HG02571 (cell line): ENCODE results near the gene TUT4.
"Not testable (repeated sequence)": the region's sequence is repeated elsewhere in the genome, so short reads cannot be mapped to it uniquely, and the experiment has no call there.

Experiments used
- ATAC-seq: cut with Tn5 transposase; IDR thresholded peaks from one replicate; pipeline ENCODE4 v1.9.1; 2021; ENCODE audit warnings: mild to moderate bottlenecking, moderate library complexity; ENCODE audit not compliant: unreplicated experiment

The TUT4 gene, protein sequence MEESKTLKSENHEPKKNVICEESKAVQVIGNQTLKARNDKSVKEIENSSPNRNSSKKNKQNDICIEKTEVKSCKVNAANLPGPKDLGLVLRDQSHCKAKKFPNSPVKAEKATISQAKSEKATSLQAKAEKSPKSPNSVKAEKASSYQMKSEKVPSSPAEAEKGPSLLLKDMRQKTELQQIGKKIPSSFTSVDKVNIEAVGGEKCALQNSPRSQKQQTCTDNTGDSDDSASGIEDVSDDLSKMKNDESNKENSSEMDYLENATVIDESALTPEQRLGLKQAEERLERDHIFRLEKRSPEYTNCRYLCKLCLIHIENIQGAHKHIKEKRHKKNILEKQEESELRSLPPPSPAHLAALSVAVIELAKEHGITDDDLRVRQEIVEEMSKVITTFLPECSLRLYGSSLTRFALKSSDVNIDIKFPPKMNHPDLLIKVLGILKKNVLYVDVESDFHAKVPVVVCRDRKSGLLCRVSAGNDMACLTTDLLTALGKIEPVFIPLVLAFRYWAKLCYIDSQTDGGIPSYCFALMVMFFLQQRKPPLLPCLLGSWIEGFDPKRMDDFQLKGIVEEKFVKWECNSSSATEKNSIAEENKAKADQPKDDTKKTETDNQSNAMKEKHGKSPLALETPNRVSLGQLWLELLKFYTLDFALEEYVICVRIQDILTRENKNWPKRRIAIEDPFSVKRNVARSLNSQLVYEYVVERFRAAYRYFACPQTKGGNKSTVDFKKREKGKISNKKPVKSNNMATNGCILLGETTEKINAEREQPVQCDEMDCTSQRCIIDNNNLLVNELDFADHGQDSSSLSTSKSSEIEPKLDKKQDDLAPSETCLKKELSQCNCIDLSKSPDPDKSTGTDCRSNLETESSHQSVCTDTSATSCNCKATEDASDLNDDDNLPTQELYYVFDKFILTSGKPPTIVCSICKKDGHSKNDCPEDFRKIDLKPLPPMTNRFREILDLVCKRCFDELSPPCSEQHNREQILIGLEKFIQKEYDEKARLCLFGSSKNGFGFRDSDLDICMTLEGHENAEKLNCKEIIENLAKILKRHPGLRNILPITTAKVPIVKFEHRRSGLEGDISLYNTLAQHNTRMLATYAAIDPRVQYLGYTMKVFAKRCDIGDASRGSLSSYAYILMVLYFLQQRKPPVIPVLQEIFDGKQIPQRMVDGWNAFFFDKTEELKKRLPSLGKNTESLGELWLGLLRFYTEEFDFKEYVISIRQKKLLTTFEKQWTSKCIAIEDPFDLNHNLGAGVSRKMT (N-terminal part only)

DNA sequence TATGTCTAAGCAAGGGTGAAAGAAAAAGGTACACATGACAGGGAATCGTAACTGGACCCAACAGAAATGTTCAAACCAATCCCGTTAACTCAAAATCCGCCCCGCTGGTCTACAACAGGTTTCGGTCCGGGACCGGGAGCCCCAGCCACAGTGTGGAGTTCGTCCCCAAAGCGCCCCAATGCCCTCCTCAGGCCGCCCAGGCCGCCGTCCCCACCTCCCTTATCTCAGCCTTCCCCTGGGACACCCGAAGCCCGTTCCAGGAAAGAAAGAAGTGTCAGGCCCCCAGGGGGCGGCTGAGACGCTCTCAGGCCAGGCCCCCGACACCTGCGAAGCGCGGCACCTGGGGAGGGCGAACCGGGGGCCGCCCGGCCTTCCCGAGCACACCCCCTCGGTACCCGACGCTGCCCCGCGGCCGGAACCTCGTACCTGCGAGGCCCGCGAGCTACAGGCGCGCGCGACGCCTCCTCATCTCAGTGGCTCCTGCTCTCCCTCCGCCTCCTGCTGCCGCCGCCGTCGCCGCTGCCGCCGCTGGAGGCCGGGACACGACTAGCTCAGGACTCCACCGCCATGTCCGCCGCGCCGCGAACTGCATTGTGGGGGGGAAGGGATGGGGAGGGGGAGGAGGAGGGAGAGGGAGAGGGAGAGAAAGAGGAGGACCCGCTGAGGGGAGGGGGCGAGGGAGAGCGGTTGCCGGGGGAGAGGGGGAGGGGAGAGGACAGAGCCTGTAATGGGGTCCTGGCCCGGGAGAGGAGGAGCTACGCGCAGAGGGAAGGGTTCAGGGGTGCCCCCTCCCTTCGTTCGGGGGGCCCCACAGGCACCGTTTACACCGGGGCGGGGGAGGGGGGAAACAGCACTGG is at the start of gene TUT4:
Gene TUT4 (minus strand): TSS at position 588 of the 857 bp plus-strand sequence. CDS start 26,812 bp downstream, outside the sequence.
- ATAC-seq = peak; percentile 44

DNA sequence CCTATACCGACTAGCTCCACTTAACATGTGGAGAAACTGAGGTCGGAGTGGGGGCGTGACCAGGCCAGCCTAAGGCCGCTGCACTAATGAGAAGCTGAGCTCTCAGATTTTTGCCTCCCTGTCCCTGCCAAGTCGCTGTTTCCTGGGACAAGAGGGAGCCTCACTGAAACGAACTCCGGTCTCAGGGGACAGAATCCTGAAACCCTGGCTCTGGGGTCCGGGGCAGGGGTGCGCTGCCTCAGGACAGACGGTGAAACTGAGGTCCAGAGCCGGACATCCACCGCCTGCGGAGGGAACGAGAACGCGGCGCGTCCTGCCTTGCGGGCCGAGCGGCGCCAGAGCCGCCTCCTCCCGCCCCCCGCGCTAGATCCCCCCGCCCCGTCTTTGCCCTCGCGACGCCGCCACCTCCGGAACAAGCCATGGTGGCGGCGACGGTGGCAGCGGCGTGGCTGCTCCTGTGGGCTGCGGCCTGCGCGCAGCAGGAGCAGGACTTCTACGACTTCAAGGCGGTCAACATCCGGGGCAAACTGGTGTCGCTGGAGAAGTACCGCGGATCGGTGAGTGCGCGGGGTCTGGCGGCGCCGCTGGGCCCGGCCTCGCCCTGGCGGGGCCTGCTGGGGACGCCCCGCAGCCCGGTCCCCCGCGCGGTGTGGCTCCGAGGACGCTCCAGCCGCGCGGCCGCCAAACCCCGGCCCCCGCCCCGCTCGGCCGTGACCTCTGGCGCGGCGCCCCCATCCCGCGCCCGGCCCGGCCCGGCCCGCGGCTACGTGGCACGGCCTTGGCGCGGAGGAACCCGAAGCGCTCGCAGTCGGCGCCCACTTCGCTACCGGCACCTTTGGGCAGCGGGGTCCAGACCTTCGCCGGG is 49.3 kb upstream of the TUT4 start, which contains the start of gene GPX7:
Gene GPX7 (plus strand): TSS at position 381 of the 865 bp plus-strand sequence. CDS start 39 bp downstream, at position 420.
- no peak for ATAC-seq

DNA sequence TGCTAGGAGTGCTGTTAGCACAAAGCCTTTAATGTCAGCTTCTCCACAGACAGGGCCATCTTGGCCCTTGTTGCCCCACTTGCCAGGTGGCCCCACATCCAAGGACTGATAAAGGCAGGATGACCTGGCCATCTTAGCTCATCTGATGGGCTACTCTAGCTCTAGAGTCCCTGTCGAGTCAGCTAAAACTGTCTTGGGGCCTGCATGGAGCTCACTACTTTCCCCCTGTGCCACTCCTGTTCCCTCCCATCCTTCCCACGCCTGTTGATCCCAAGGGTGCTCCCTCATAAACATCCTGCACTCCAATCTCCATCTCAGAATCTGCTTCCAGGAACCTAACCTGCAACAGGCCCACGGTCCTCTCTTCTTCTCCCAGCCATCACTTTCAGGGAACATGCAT is 48.6 kb upstream of the TUT4 start:
- ATAC-seq = no peak

DNA sequence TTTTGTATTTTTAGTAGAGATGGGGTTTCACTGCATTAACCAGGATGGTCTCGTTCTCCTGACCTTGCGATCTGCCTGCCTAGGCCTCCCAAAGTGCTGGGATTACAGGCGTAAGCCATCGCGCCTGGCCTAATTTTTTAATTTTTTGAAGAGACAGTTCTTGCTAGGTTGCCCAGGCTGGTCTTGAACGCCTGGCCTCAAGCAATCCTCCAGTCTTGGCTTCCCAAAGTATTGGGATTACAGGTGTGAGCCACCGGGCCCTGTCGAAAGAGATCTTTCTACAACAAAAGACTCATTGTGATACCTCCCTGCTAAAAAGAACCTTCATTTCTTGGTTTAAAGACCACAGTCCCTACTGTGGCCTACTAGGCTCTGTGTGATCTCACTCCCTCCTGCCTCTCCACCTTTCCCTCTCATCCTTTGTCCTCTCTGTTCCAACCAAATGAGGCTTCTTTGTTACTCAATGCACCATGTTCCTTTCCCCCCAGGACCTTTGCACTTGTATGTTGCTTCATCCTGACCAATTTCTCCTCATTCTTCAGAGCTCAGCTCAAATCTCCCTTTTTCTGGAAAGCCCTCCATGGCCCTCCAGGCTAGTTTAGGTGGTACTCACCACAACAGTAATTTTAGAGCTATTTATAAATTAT is 47.8 kb upstream of the TUT4 start:
- ATAC-seq = no peak

DNA sequence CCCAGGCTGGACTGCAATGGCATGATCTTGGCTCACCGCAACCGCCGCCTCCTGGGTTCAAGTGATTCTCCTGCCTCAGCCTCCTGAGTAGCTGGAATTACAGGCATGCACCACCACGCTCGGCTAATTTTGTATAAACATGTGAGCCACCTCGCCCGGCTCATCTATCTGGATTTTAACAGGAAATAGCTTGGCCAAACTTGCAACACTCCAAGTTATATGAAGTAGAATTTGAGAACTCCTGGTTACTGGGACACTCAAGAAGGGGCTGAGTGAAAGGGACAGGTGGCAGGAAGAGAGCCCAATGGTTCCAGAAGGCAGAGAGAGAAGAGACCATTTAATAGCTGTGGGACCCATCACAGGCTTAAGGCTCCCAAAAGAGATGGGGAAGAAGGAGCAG is 46.3 kb upstream of the TUT4 start:
- ATAC-seq = no peak

DNA sequence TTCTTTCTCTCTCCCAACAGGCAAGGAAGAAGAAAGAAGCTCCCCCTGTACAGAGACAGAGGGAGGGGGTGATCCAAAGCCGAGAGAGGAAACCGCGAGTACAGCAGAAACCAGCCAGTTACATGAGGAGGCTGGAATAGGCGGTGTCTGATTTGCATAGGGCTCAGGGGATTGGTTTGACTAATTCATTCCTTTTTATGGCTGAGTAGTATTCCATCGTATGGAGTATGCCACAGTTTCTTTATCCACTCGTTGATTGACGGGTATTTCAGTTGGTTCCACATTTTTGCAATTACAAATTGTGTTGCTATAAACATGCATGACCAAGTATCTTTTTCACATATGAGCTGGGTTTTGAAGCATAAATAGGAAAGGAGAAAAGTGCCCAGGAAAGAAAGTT is 45.8 kb upstream of the TUT4 start:
- no peak for ATAC-seq

DNA sequence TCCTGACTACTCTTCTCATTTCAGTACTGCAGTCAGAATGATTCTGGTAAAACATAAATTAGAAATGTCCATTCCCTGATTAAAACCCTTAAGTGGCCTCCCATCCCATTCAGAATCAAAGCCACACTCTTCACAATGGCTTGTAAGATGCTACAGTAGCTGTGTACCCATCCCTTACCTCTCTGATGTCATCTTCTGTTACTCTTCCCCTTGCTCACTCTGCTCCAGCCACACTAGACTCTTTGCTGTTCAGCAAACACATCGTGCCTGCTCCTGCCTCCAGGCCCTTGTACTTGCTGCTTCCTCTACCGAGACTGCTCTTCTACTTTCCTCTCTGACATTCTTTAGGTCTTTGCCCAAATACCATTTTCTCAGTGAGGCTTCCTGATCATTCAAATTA is 45.0 kb upstream of the TUT4 start:
- no peak for ATAC-seq

GRCh38 chr1:52595061-52595460 is 42.2 kb upstream of the TUT4 start:
- ATAC-seq = no peak

- no peak for ATAC-seq
These were observed 40.6 kb upstream of the TUT4 start for GRCh38 chr1:52593495-52593894.

DNA sequence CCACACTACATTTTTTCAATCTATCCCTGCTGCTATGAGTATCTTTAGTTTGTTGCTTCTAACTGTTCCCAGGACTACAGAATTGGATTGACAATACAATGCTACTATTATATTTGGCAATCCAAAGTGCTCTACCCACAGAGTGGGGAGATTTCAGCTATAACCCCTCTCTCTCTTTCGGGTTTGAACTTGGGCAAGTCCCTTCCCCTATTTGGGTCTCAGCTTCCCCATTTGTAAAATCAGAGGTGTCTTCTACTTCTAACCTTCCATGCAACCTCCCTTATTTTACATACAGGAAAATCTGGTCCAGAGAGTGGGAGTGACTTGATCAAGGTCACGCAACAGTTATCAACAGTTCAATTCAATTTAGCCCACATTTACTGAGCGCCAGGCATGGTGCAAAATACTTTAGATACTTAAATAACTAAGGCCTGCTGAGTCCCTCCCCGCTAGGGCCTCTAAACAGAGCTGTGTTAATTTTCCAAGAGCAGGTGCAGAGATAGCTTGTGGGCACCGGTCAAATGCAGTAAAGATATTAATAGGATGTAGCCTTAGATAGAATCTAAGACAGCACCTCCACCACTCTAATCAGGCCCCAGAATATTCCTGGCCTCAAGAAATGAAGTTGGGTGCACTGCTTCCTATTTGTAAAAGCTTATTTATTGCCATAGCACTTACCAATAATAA is 39.9 kb upstream of the TUT4 start:
- no peak for ATAC-seq

- ATAC-seq = no peak
These were observed 37.4 kb upstream of the TUT4 start for GRCh38 chr1:52590266-52590665.

- ATAC-seq = no peak
These were observed 35.6 kb upstream of the TUT4 start for GRCh38 chr1:52588535-52588934.

- ATAC-seq = no peak
These were observed 35.1 kb upstream of the TUT4 start for GRCh38 chr1:52588027-52588426.

DNA sequence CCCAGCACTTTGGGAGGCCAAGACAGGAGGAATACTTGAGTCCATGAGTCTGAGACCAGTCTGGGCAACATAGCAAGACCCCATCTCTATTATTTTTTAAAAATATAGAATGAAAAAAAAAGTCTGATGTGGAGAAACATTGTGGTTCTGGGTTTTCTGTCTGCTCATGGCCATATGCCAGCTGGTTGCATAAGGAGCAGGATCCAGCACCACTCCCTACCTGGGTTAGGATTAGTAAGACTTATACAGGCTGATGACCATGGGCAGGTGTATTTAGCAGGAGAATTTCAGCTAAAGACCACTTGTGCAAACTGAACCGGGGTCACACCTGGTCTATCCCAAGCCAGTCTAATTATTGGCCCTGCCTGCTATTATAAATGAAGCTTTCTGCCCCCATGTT is 32.6 kb upstream of the TUT4 start:
- no peak for ATAC-seq

GRCh38 chr1:52582116-52582696 is 29.3 kb upstream of the TUT4 start:
- ATAC-seq = no peak

DNA sequence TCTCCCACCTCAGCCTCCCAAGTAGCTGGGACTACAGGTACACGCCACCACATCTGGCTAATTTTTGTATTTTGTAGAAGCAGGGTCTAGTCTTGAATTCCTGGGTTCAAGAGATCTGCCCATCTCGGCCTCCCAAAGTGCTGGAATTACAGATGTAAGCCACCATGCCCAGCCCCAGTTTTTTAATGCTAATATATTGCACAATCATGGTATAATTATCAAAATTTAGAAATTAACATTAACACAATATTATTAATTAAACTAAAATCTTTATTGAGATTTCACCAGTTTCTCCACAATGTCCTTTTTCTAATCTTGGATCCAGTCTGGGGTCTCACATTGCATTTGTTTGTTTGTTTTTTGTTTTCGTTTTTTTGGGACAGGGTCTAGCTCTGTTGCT is 27.4 kb upstream of the TUT4 start:
- ATAC-seq = no peak

DNA sequence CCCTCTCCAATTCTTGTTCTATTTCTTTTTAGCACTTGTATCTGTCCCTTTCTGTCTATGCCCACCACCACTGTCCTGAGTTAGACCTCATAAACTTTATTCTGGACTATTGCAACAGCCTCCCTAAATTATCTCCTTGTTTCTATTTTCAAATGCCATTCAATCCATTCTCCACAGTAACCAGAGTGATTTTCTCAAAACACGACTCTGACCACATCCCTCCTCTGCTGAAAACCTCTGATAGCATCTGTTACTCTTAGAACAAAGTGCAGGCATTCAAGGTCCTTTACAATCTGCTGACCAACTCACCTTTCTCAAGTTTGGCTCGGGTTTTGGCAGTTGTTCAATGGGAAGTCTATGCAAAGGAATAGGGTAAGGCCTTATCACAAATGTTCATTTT is 26.5 kb upstream of the TUT4 start:
- ATAC-seq = no peak

DNA sequence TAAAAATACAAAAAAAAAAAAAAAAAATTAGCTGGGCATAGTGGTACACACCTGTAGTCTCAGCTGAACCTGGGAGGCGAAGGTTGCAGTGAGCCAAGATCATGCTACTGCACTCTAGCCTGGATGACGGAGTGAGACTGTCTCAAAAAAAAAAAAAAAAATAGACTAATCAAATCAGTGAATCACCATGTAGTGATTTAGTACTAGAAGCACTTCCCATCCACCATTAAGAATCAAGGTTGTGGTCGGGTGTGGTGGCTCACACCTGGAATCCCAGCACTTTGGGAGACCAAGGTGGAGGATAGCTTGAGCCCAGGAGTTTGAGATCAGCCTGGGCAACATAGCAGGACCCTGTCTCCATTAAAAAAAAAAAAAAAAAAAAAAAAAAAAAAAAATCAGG is 25.2 kb upstream of the TUT4 start:
- not testable (repeated sequence) for ATAC-seq
